Measurements from ENCODE around the gene ARHGAP24.

DNA sequence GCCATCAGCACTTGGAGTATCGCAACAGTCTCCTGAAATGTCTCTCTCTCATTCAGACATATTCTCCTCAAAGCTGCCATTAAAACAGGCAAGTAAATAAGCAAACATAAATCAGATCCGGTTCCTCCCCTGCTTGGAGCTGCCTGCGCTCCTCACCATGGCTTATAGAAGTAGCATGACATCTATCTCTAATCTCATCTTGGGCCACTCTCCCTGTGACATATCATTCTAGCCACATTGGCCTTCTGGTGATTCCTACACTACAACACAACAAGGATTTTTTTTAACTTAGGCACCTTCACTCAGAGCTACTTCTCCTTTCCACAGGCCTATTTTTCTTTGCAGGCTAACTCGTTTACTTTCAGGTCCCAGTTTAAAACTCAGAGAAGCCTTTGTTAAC lies 387.9 kb downstream of the ARHGAP24 start:
- TF ChIP-seq, protein P1, sequence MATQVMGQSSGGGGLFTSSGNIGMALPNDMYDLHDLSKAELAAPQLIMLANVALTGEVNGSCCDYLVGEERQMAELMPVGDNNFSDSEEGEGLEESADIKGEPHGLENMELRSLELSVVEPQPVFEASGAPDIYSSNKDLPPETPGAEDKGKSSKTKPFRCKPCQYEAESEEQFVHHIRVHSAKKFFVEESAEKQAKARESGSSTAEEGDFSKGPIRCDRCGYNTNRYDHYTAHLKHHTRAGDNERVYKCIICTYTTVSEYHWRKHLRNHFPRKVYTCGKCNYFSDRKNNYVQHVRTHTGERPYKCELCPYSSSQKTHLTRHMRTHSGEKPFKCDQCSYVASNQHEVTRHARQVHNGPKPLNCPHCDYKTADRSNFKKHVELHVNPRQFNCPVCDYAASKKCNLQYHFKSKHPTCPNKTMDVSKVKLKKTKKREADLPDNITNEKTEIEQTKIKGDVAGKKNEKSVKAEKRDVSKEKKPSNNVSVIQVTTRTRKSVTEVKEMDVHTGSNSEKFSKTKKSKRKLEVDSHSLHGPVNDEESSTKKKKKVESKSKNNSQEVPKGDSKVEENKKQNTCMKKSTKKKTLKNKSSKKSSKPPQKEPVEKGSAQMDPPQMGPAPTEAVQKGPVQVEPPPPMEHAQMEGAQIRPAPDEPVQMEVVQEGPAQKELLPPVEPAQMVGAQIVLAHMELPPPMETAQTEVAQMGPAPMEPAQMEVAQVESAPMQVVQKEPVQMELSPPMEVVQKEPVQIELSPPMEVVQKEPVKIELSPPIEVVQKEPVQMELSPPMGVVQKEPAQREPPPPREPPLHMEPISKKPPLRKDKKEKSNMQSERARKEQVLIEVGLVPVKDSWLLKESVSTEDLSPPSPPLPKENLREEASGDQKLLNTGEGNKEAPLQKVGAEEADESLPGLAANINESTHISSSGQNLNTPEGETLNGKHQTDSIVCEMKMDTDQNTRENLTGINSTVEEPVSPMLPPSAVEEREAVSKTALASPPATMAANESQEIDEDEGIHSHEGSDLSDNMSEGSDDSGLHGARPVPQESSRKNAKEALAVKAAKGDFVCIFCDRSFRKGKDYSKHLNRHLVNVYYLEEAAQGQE (IDR thresholded peaks at IDR 0.05), result no peak
- TF ChIP-seq, protein P2, sequence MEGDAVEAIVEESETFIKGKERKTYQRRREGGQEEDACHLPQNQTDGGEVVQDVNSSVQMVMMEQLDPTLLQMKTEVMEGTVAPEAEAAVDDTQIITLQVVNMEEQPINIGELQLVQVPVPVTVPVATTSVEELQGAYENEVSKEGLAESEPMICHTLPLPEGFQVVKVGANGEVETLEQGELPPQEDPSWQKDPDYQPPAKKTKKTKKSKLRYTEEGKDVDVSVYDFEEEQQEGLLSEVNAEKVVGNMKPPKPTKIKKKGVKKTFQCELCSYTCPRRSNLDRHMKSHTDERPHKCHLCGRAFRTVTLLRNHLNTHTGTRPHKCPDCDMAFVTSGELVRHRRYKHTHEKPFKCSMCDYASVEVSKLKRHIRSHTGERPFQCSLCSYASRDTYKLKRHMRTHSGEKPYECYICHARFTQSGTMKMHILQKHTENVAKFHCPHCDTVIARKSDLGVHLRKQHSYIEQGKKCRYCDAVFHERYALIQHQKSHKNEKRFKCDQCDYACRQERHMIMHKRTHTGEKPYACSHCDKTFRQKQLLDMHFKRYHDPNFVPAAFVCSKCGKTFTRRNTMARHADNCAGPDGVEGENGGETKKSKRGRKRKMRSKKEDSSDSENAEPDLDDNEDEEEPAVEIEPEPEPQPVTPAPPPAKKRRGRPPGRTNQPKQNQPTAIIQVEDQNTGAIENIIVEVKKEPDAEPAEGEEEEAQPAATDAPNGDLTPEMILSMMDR (IDR thresholded peaks at IDR 0.05; ENCODE audit: low read depth, low read length, missing input control), result no peak
- TF ChIP-seq GABPA (IDR thresholded peaks at IDR 0.05 in 1 of 2, conservative IDR thresholded peaks at IDR 0.05 in 1 of 2), result no peak

Data from liver (tissue), 3 donors.